GM19099 (cell line): ENCODE measurements around the gene ARL4D.

Experiments
- POLR2A ChIP-seq: IDR thresholded peaks from 3 replicates; pipeline ENCODE4 v1.6.1; 2011; ENCODE audit warnings: low read depth; ENCODE audit not compliant: insufficient read length; ENCODE audit errors: extremely low read depth

ARL4D gene

GRCh38 chr17:43430936-43431713 is 32.3 kb downstream of the ARL4D start:
- TF ChIP-seq POLR2A: no peak

- TF ChIP-seq POLR2A: no peak
Measured at GRCh38 chr17:43431714-43432523, 33.1 kb downstream of the ARL4D start.

DNA sequence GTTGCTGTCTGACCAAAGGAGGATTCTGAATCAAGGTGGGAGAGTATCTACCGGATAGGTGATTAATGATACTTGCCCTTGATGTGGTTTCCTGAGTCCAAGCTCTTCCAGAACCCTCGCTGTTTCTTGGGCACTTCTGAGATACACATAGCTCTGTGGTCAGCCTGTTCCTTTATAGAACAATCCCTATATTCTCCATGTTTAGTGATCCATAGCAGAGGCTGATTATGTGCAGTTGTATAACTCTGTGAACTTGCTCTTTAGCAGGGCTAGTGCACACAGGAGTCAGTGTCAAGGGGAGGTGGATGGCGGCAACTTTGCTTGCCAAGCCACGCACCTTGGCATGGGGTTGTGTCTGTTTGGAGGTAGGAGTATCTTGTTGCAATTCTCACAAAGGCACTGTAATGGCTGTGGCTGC is 36.1 kb downstream of the ARL4D start:
- TF ChIP-seq POLR2A: no peak

GRCh38 chr17:43437756-43438155 is 39.0 kb downstream of the ARL4D start:
- TF ChIP-seq POLR2A: no peak

DNA sequence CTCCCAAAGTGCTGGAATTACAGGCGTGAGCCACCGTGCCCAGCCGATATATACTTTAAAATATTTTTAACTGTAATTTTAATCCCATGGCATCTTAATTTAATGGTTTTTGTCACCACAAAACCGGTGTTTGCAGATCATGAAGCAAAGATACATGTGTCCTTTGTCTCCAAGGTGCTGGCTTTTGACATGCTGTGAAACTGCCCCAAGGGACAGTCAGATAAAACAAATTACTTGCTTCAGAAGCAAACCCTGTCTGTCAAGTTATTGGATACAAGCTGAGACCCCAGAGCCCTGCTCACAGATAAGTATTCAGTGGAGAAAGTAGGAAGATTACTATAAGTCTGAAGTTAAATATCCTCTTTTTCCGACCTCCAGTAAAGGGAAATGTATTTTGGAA is 39.8 kb downstream of the ARL4D start:
- no peak for TF ChIP-seq POLR2A

GRCh38 chr17:43439041-43439440 is 40.2 kb downstream of the ARL4D start:
- no peak for TF ChIP-seq POLR2A

- no peak for TF ChIP-seq POLR2A
Measured at GRCh38 chr17:43442711-43443110, 43.9 kb downstream of the ARL4D start.

GRCh38 chr17:43443381-43443780 is 44.6 kb downstream of the ARL4D start:
- TF ChIP-seq POLR2A: no peak

DNA sequence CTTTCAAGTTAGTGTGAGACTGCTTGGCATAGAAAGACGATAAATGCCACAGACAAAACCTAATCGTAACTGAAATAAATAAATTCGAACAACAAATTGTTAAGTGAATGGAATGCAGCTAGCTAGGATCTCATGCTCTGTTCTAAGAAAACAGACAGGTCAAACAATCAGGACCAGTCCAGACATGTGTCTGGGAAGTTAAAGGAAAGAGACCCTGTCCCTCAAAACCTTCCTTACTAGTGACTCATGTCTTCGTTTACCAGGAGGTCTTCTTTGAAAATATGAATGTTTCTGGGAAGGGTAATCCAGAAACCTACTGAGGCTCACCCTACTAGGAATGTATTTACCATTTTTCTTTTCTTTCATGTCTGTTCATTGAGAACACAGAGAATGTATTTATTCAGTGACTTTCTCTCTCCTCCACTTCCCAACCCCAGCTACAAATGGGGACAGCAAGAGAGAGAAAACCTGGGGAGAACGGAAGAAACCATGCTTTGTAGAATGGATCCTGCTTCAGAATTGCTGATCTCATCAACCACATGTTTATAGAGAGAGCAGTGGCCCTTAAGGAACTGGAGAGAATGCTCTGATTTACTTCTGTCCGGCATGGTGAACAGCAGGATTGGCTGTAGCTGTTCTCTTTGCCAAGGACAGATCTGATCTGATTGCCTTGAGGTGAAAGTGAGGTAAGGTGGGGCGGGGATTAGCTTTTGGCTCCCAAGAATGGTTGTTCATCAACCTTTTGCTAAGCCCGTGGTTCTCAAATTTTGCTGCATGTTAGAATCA is 45.6 kb downstream of the ARL4D start:
- no peak for TF ChIP-seq POLR2A

DNA sequence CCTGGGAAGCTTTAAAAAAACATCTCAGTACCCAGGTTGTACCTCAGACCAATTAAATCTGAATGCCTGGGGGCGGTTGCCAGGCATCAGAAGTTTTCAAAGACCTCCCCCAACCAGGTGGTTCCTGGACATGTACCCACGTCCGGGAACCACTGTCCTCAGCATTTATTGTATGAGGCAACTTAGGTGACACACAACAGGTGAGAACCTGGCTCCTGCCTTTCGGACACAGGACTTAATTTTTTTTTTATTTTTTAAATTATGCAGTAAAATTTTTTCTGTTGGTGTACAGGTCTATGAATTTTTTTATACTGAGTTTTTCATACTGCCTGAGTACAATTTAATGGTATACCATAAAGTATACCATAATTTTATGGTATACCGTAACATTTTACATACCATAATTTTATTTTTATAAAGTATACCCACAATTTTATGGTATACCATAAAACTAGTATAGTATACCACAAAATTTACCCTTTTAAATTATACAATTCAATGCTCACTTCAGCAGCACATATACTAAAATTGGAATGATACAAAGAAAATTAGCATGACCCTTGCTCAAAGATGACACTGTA is 46.3 kb downstream of the ARL4D start:
- no peak for TF ChIP-seq POLR2A

DNA sequence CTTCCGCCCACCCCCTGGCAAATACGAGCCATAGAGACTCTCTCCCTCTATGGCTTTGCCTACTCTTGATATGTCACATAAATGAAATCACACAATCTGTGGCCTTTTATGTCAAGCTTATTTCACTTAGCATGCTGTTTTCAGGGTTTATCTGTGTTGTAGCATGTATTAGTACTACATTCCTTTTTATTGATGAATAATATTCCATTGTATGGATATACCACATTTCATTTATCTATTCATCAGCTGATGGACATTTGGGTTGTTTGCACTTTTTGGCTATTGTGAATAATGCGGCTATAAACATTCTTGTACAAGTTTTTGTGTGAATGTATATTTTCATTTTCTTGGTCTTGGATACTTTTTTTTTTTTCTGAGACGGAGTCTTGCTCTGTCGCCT is 48.0 kb downstream of the ARL4D start:
- TF ChIP-seq POLR2A: no peak

DNA sequence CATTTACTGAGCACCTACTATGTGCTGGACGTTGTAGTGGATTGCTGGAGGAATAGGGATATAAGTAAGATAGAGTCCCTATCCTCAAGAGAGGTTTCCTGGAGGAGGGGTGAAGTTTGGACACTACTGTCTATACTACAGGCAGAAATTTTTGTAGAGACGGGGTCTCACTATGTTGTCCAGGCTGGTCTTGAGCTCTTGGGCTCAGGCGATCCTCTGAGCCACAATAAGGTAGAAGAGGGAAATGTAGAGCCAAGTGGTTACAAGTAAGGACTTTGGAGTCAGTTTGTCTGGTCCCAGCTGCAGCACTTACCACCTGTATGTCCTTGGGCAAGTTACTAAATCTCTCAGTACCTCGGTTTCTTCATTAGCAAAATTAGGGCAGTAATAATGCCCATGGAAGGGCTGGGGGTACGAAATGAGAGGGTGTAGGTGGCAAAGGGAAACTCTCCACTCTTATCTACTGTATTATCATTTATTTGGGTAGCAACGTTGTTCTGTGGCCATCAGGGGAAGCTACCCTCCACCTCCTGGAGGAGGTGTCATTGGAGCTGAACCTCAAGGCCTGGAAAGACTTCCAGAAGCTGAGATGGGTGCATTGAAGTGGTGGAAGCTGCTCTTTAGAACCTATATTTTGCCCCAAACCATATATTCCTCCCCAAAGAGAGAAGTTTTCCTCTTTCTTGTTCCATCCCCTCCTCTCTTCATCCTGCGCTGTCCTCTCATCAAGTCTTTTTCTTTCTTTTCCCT is 50.1 kb downstream of the ARL4D start:
- no peak for TF ChIP-seq POLR2A

GRCh38 chr17:43449470-43450248 is 50.9 kb downstream of the ARL4D start:
- no peak for TF ChIP-seq POLR2A
